ENCODE results near the gene SUGCT.

SUGCT gene

GRCh38 chr7:40470817-40471216 is 336.0 kb downstream of the SUGCT start:
- TF ChIP-seq, protein P1, sequence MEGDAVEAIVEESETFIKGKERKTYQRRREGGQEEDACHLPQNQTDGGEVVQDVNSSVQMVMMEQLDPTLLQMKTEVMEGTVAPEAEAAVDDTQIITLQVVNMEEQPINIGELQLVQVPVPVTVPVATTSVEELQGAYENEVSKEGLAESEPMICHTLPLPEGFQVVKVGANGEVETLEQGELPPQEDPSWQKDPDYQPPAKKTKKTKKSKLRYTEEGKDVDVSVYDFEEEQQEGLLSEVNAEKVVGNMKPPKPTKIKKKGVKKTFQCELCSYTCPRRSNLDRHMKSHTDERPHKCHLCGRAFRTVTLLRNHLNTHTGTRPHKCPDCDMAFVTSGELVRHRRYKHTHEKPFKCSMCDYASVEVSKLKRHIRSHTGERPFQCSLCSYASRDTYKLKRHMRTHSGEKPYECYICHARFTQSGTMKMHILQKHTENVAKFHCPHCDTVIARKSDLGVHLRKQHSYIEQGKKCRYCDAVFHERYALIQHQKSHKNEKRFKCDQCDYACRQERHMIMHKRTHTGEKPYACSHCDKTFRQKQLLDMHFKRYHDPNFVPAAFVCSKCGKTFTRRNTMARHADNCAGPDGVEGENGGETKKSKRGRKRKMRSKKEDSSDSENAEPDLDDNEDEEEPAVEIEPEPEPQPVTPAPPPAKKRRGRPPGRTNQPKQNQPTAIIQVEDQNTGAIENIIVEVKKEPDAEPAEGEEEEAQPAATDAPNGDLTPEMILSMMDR (IDR thresholded peaks at IDR 0.05; ENCODE audit: low read depth, low read length, missing control alignments), result no peak
- in situ Hi-C loops (cut with HindIII; ENCODE audit: low pct_ligation_motif_present, low sequenced_read_pairs), result no loop called here
- Histone ChIP-seq H3K36me3 (replicated peaks) (no peaks in the 10 kb centered on the region), H3K4me3 (ENCODE audit: low read depth, low read length) (no peak overlapping the region), H3K27ac (peak overlapping the region; percentile 90), H3K27me3 (replicated peaks) (no peaks in the 10 kb centered on the region)
- DNase-seq, result peak; percentile 22

- Histone ChIP-seq H3K4me3 (ENCODE audit: low read depth, low read length) (no peak overlapping the region), H3K27me3 (replicated peaks) (no peaks in the 10 kb centered on the region), H3K36me3 (replicated peaks) (no peaks in the 10 kb centered on the region), H3K27ac (no peak overlapping the region)
- TF ChIP-seq, protein P1 (IDR thresholded peaks at IDR 0.05; ENCODE audit: low read depth, low read length, missing control alignments), result no peak
- DNase-seq, result no peak
- in situ Hi-C loops (cut with HindIII; ENCODE audit: low pct_ligation_motif_present, low sequenced_read_pairs), result no loop called here
Observed at GRCh38 chr7:40471891-40472290, 337.1 kb downstream of the SUGCT start.

DNA sequence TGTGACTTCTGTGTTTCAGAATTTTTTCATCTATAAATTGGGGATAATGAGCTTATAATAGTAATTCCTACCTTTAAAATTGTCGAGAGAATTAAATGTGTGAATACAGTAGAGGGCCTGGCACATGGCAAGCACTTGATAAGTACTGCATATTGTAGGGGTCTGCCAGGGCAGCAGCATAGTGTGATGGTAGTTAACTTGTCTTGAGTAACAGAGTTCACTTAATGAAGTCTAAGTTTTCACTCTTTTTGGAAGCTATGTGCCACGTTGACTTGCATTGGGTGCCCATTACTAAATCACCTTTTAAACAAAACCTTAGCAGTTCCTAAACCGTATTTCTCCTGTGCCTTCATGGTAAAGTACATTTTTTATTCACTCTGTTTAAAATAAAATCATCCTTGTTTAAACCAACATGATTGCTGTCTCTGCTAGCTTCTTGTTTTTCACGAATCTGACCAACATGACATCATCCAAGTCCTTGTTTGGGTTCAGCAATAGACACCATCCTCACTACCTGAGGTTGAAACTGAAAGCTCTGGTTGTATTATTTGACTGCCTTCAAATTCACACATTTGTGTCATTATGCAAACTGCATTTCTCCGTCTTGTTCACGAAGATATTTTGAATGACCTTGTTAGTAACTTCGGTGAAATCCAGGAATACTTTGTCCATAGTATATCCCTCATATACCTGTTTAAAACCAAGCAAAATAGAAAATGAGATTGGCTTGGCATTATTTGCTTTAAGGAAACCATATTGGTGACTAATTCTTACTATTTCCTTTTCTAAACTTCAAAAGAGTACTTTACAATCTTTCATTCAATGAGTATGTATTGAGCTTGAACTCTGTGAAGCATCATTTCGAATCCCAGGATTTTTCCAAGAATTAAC is 340.2 kb downstream of the SUGCT start:
- Histone ChIP-seq H3K27ac (no peak overlapping the region), H3K27me3 (replicated peaks) (no peaks in the 10 kb centered on the region), H3K36me3 (replicated peaks) (no peaks in the 10 kb centered on the region), H3K4me3 (ENCODE audit: low read depth, low read length) (no peak overlapping the region)
- in situ Hi-C loops (cut with HindIII; ENCODE audit: low pct_ligation_motif_present, low sequenced_read_pairs), result no loop called here
- no peak for DNase-seq
- TF ChIP-seq, protein P1 (IDR thresholded peaks at IDR 0.05; ENCODE audit: low read depth, low read length, missing control alignments), result no peak

DNA sequence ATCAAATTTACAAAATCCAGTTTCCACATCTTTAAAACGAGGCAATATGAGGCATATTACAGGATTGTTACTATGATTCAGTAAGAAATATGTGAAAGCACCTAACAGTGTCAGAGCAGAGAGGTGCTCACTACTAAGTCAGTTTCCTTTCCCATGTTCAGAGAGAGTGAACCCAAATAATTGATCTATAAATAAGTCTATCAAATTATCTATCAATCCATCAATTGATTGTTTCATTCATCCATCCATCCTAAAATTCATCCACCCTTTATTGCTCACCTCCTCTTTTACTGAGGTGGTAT is 340.8 kb downstream of the SUGCT start:
- in situ Hi-C loops (cut with HindIII; ENCODE audit: low pct_ligation_motif_present, low sequenced_read_pairs), result no loop called here
- no peak for DNase-seq
- TF ChIP-seq, protein P1 (IDR thresholded peaks at IDR 0.05; ENCODE audit: low read depth, low read length, missing control alignments), result no peak

GRCh38 chr7:40477094-40477493 is 342.3 kb downstream of the SUGCT start:
- Histone ChIP-seq H3K36me3 (replicated peaks) (no peaks in the 10 kb centered on the region), H3K27ac (no peak overlapping the region), H3K27me3 (replicated peaks) (no peaks in the 10 kb centered on the region), H3K4me3 (ENCODE audit: low read depth, low read length) (no peak overlapping the region)
- TF ChIP-seq, protein P1 (IDR thresholded peaks at IDR 0.05; ENCODE audit: low read depth, low read length, missing control alignments), result no peak
- DNase-seq, result no peak
- in situ Hi-C loops (cut with HindIII; ENCODE audit: low pct_ligation_motif_present, low sequenced_read_pairs), result no loop called here

More for the DNA sequence above, 340.8 kb downstream of the SUGCT start:
- Histone ChIP-seq H3K36me3 (replicated peaks) (no peaks in the 10 kb centered on the region), H3K4me3 (ENCODE audit: low read depth, low read length) (no peak overlapping the region), H3K27me3 (replicated peaks) (no peaks in the 10 kb centered on the region), H3K27ac (no peak overlapping the region)

GRCh38 chr7:40482845-40483244 is 348.0 kb downstream of the SUGCT start:
- TF ChIP-seq, protein P1 (IDR thresholded peaks at IDR 0.05; ENCODE audit: low read depth, low read length, missing control alignments), result no peak
- no peaks in the 10 kb centered on the region for H3K27me3 ChIP-seq (replicated peaks)
- no peak overlapping the region for H3K27ac ChIP-seq
- no peak overlapping the region for H3K4me3 ChIP-seq (ENCODE audit: low read depth, low read length)
- no peak for DNase-seq
- H3K36me3 ChIP-seq (replicated peaks), result no peaks in the 10 kb centered on the region
- in situ Hi-C loops (cut with HindIII; ENCODE audit: low pct_ligation_motif_present, low sequenced_read_pairs), result no loop called here
